Keratinocyte (primary cell): Measurements from ENCODE around the gene XCL1.

Experiments used
- EZH2 ChIP-seq: IDR thresholded peaks from one replicate; pipeline ENCODE4 v1.6.1; 2012; ENCODE audit warnings: inconsistent platforms, mild to moderate bottlenecking, low read length, moderate library complexity
- TF ChIP-seq, protein P1 (sequence below), 3 experiments: IDR thresholded peaks in 1 of 3; conservative IDR thresholded peaks in 1 of 3; optimal IDR thresholded peaks in 1 of 3; 2 replicates in 2 of 3; 3 replicates in 1 of 3; pipeline versions ENCODE3 to v1.5.1; 2011; ENCODE audit warnings: low read length in 3 of 3, mild to moderate bottlenecking in 3 of 3, moderate library complexity in 2 of 3, control low read depth in 1 of 3, inconsistent platforms in 1 of 3; ENCODE audit not compliant: insufficient read depth in 2 of 3; ENCODE audit errors: extremely low read depth in 1 of 3

DNA sequence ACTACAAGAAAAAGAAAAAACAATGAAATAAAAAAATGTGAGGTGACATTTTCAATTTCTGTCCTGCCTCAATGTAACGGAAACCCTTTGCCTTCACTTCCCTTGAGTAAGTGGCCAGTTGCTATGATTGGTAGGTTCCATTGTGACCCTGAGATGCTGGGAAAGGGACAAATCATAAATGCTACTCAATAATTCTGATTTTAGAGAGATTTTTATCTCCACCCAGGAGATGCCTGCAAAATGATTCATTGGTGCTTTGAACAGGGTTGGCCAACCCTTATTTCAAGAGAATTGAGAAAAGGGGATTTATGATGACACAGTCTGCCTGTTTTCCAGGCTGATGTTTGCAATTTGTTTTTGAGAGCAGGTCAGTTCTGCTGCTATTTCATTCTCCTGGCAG is 22.5 kb downstream of the XCL1 start:
- TF ChIP-seq, protein P1, sequence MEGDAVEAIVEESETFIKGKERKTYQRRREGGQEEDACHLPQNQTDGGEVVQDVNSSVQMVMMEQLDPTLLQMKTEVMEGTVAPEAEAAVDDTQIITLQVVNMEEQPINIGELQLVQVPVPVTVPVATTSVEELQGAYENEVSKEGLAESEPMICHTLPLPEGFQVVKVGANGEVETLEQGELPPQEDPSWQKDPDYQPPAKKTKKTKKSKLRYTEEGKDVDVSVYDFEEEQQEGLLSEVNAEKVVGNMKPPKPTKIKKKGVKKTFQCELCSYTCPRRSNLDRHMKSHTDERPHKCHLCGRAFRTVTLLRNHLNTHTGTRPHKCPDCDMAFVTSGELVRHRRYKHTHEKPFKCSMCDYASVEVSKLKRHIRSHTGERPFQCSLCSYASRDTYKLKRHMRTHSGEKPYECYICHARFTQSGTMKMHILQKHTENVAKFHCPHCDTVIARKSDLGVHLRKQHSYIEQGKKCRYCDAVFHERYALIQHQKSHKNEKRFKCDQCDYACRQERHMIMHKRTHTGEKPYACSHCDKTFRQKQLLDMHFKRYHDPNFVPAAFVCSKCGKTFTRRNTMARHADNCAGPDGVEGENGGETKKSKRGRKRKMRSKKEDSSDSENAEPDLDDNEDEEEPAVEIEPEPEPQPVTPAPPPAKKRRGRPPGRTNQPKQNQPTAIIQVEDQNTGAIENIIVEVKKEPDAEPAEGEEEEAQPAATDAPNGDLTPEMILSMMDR (optimal IDR thresholded peaks at IDR 0.05 in 1 of 3, IDR thresholded peaks at IDR 0.05 in 1 of 3, conservative IDR thresholded peaks at IDR 0.05 in 1 of 3; ENCODE audit: extremely low read depth in 1 of 3, insufficient read depth in 2 of 3, low read length in 3 of 3): no peak
- TF ChIP-seq EZH2: no peak
